HK-2 (cell line): ENCODE data around the gene MEPCE.
"Not testable (repeated sequence)": the region's sequence is repeated elsewhere in the genome, so short reads cannot be mapped to it uniquely, and the experiment has no call there.

Experiments used
- DNase-seq: peaks from one replicate; pipeline ENCODE4 v3.0.0-alpha.2; 2018; ENCODE audit not compliant: unreplicated experiment

MEPCE gene, protein sequence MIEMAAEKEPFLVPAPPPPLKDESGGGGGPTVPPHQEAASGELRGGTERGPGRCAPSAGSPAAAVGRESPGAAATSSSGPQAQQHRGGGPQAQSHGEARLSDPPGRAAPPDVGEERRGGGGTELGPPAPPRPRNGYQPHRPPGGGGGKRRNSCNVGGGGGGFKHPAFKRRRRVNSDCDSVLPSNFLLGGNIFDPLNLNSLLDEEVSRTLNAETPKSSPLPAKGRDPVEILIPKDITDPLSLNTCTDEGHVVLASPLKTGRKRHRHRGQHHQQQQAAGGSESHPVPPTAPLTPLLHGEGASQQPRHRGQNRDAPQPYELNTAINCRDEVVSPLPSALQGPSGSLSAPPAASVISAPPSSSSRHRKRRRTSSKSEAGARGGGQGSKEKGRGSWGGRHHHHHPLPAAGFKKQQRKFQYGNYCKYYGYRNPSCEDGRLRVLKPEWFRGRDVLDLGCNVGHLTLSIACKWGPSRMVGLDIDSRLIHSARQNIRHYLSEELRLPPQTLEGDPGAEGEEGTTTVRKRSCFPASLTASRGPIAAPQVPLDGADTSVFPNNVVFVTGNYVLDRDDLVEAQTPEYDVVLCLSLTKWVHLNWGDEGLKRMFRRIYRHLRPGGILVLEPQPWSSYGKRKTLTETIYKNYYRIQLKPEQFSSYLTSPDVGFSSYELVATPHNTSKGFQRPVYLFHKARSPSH

DNA sequence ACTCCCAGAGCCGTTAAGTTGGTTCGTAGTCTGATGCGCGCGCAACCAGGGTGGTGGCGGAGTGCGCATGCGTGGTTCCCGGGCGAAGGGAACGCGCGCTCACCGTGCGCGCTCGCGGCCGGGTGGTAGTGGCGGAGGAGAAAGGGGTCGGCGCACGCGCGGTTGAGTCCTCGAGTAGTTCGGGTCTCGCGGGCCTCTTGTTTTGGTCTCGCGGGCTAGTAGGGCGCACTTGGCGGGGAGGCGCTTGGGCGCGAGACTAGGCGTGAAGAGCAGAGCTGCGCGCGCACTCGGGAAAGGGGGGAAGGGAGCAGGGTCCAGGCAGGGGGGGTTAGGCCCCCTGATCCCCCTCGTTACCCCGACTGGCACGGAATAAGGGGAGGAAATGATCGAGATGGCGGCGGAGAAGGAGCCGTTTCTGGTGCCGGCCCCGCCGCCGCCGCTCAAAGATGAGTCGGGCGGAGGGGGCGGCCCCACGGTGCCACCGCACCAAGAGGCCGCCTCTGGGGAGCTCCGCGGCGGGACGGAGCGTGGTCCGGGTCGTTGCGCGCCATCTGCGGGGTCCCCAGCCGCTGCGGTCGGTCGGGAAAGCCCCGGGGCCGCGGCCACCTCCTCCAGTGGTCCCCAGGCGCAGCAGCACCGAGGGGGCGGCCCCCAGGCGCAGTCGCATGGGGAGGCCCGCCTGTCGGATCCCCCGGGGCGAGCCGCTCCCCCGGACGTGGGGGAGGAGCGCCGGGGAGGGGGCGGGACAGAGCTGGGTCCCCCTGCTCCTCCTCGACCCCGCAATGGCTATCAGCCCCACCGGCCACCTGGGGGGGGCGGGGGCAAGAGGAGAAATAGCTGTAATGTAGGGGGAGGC lies at the start of gene MEPCE:
TSS of gene MEPCE (plus strand) at position 195 of the 856 bp plus-strand sequence. CDS start at position 383, 188 bp downstream.
- DNase-seq: peak; percentile 95

DNA sequence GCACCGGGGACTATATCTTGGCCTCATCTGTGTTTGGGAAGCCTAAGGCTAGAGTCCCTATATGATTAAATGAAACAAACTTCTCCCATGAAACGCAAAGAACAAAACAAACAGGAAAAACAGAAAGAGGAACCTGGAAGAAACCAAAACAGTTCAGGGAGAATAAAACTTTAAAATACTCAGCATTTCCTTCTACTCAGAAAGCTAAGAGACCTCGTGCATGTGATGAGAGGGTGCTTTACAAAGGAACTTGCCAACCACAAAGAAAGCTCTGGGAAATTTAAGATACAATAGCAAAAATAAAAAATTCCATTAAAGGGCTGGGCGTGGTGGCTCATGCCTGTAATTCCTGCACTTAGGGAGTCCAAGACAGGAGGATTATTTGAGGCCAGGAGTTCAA lies 49.4 kb upstream of the MEPCE start:
- DNase-seq: no peak

DNA sequence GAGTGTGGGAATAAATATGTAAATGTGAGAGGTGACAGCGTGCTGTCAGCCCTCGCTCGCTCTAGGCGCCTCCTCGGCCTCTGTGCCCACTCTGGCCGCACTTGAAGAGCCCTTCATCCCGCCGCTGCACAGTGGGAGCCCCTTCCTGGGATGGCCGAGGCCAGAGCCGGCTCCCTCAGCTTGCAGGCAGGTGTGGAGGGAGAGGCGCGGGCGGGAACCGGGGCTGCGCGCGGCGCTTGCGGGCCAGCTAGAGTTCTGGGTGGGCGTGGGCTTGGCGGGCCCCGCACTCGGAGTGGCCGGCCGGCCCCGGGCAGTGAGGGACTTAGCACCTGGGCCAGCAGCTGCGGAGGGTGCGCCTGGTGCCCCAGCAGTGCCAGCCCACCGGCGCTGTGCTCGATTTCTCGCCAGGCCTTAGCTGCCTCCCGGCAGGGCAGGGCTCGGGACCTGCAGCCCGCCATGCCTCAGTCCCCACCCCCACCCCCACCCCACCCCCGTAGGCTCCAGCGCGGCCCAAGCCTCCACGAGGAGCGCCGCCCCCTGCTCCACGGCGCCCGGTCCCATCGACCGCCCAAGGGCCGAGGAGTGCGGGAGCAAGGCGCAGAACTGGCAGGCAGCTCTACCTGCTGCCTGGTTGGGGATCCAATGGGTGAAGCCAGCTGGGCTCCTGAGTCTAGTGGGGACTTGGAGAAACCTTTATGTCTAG lies 47.9 kb upstream of the MEPCE start:
- not testable (repeated sequence) for DNase-seq

DNA sequence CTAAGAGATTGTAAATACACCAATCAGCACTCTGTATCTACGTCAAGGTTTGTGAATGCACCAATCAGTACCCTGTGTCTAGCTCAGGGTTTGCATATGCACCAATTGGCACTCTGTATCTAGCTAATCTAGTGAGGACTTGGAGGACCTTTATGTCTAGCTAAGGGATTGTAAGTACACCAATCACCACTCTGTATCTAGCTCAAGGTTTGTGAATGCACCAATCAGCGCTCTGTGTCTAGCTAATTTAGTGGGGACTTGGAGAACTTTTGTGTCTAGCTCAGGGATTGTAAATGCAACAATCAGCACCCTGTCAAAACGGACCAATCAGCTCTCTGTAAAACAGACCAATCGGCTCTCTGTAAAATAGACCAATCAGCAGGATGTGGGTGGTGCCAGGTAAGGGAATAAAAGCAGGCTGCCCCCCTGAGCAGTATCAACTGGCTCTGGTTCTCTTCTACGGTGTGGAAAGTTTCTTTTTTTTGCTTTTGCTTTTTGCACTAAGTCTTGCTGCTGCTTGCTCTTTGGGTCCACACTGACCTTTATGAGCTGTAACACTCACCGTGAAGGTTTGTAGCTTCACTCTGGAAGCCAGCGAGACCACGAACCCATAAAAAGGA lies 47.3 kb upstream of the MEPCE start:
- not testable (repeated sequence) for DNase-seq

DNA sequence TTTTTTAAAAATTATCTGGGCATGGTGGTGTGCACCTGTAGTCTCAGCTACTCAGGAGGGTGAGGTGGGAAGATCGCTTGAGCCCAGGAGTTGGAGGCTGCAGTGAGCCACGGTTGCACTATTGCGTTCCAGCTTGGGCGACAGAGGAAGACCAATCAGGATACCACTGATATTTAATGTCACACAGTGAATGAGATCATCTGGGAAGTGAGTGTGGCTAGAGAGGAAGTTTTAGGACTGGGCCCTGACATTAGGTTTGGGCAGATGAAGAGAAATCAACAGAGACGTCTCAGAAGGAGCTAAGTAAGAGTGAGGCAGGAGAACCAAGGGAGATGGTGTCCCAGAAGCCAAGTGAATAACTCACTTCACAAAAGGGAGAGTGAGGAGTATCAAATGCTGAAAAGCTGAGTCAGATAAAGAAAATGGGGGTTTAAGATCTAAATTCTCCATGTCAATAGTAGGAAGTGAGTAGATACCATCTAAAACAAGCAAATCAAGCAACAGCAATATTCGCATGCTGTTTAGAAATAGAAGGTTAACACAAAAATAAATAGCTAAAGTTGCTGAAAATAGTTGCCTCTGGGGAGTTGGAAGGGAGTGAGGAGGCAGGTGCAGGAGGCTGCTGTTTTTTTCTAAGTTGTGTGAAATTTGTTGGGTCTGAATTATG lies 44.9 kb upstream of the MEPCE start:
- no peak for DNase-seq

DNA sequence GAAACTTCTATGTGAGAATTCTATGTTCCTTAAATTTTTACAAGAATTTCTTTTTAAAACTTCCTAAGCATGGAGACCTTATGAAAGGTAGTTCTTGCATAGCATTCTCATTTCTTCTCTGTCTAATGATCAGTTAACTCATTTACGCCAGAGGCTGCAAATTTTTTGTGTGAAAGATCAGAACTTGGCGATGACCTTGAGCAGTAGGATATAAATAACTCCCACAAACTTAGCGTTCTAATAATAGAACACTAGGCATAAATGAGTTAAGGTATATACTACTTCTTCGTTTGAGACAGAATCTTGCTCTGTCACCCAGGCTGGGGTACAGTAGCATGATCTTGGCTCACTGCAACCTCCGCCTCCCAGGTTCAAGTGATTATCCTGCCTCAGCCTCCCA lies 42.7 kb upstream of the MEPCE start:
- no peak for DNase-seq

DNA sequence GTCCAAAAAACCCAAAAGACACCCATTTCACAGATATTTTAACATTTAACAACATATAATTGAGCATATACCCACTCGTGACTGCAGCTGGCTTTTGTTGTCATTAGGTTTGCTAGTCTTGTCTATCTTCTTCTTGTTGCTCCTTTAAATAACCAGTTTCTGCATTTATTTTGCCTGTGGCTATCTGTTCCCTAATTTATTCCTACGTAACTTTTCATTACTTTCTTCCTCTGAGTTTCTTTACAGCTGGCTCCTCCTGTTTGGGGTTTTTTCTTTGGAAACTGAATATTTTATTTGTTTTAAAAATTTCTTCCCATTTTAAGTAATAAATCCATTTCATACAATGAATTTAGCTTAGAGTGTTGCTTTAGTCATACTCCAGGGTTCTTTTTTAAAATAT lies 41.9 kb upstream of the MEPCE start:
- DNase-seq: no peak

DNA sequence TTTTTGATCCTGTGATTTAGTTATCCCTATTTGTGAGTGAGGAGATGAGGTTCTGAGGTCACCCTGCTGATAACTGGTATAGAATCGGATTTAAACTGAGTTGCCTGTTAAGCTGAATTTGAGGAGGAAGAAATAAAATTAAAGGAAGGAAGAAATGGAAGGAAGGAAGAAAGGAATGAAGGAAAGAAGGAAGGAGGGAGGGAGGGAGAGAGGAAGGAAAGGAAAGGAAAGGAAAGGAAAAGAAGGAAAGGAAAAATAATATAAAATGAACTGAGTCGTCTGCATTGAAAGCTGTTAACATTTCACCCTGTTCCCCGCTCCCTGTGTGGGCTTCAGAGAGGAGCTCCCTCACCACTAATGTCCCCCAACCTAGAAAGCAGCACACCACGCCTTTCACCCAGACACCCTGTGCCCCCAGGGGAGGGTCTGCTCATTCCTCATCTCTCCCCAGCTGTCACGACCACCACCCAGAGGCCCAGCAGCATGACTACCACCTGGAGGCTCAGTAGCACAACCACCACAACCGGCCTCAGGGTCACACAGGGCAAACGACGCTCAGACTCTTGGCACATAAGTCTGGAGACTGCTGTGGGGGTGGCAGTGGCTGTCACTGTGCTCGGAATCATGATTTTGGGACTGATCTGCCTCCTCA lies 40.1 kb upstream of the MEPCE start:
- DNase-seq: no peak

DNA sequence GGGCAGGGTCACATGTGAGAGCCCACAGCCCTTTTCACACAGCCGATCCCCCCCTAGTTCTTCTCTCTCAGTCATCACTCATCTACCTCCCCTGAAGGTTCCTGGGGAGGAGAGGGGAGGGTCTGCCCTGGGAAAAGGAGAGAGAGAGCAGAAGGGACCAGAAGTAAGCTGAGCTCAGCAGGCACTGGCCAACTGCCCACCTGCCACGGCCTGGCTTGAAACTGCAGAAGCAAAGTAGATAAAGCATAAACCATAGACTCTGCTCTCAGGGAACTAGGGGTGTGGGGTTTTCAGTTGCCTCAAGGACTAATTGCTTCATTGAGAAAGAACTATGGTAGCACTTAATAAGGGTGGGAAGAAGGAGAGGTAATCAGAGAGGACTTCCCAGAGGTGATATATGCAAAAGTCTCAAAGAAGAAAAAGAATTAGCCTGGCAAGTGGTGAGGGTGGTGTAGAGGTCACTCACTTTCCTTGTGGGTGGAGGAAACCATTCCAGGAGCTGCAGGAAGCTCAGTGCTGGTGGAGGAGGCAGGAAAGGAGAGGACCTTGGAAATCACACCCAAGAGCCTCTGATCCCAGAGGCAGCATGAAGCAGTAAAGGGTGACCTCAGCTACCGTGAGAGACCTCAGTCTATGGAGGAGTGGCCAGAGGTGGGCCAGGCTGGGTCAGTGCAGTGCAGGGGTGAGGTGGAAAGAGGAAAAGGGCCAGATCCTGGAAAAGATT lies 39.2 kb upstream of the MEPCE start:
- no peak for DNase-seq

DNA sequence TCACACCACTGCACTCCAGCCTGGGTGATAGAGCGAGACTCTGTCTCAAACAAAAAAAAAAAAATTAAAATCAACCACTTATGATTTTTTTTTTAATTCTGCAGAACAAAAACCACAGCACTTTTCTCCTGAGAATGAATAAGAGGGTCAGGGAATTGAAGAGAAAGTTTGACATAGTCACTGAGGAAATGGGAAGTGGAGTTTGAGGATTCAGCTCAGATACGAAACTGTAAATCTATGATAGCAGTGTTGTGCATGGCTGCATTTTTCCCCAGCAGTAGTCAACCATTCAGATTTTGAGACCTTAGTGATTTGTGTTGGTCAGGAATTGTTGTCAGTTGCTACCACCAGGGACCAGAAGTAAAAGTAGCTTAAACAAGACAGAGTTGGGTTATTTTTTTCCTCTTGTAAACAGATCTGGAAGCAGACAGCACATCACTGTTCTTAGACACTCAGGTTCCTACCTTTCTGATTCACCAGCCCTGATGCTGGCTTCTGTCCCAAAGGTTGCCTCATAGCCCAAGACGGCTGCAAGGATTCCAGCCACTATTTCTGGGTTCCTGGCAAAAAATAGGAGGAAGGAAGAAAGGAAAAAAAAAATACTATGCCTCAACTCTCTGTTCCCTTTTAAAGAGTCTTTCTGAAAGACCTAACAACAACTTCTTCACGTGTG lies 36.3 kb upstream of the MEPCE start:
- no peak for DNase-seq

DNA sequence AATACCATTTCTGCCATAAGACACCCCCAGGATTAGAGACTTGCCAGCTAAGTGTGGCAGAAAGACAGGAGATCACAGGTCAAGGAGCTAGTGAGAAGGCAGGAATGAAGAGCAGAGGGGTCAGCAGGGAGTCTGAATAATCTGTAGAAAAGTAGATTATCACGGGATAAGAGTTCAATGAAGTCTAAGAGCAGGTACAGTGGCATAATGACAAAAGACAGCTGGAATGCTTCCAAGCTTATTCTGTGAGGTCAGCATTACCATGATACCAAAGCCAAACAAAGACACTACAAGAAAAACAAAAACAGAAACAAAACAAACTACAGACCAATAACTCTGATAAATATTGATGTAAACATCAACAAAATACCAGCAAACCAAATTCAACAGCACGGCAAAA lies 35.6 kb upstream of the MEPCE start:
- no peak for DNase-seq

DNA sequence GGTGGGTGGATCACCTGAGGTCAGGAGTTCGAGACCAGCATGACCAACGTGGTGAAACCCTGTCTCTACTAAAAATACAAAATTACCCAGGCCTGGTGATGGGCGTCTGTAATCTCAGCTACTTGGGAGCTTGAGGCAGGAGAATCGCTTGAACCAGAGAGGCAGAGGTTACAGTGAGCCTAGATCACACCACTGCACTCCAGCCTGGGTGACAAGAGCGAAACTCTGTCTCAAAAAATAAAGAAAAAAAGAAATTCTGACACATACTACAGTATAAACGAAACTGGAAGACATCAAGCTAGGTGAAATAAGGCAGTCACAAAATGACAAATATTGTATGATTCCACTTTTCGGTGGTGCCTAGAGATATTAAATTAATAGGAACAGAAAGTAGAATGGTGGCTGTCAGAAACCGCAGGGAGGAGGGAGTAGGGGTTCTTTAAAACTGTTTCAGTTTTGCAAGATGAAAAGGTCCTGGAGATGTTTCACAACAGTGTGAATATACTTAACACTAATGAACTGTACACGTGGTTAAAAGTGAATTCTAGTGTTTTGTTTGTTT lies 33.1 kb upstream of the MEPCE start:
- DNase-seq: no peak

DNA sequence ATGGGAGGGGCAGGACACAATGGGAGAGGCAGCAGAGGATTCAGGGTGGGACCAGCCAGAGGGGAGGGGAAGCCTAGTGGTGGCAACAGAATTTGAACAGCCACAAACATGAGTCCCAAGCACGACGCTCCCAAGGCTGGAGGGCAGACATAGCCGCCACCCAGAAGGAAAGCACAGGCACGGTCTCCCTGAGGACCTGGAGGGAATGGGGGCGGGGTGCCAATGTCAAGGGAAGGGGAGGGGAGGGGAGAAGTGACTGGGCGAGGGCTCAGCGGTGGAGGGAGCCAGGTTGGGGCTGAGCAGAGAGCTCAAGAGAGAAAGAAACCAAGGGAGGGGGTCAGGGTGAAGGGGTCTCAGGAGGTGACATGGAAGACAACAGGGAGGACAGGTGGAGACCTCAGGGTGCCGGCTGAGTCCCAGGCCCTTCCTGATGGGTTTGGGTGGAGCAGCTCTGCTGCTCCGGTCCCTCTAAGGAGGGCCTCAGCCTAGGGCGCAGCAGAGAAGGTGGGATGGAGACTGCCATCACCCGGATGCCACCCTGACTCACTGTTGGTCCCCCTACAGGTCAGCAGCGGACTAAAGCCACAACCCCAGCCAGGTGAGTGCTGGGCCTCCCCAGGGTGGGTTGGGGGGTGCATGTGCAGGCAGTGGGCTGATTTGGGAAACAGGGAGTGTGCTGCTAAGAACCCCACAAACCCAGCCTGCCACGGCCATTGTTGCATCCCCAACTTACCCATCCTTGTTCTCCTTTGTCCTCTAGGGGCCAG lies 32.1 kb upstream of the MEPCE start:
- DNase-seq: no peak

DNA sequence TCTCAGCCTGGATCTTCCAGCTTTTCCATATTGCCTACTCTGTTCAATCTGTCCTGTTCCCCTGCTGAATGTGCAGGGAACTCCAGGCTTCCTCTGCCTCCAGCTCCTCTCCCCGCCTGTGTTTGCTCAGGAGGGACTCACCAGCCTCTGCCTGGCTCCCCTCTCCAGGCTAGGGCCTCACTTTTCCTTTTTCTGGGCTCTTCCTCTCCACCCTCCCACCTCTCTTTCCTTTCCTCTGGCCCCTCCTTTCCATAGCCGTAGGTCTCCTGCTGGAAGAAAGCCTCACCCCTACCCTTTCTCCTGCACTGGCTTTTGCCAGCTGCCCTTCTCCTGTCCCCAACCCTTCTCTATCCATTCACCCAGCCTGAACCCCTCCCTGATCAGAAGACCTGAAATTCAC lies 31.4 kb upstream of the MEPCE start:
- DNase-seq: no peak

DNA sequence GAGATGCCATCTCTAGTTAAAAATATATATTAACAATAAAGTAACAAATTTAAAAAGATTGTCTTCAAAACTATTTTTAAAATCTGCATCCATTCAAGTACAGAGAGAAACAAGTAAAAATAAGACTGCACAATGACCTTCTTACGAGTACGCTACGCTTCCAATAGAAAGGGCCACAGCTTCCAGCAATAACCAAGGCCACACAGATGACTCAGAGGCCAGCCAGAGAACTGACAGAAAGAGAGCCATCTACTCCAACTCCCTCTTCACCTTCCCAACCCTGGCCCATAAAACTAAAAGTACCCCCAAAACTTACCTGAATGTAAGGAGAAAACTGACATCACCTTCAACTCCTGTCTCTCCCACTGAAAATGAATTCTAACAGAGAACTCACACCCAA lies 29.6 kb upstream of the MEPCE start:
- DNase-seq: no peak

DNA sequence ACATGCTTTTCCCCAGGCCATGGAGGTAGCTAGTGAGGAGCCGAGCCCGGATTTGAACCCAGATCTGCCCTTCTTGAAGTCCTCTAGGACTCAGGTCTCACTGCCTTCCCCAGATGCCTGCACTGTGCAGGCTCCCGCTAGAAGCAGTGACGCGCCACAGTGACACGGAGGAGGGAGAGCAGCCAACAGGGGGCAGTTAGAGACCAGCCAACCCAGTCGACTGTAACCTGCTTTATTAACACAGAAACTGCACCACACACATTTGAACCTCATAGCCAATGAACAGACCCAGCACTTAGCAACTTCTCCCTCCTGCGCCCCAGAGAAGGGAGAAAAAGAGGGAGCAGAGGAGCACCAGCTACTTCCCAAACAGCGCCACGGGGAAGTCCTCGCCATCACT lies 29.0 kb upstream of the MEPCE start:
- no peak for DNase-seq

DNA sequence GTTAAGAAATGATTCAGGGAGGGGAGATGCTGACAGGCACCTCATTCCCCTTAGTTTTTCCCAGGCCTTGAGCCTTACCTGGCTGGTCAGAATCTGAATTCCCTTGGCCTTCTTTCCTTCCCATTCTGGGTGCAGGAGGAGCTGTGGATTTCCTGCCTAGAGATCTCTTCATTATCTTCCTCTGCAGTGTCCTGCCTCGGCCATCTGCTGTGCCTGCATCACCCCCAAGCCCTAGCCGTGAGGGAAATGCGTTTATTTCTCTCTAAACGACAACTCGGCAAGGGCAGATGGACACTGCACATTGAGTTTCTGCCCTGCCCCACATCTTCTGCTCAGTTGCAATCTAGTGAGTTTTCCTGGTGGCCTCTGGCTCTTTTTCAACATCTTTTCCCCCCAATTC lies 27.8 kb upstream of the MEPCE start:
- DNase-seq: no peak

DNA sequence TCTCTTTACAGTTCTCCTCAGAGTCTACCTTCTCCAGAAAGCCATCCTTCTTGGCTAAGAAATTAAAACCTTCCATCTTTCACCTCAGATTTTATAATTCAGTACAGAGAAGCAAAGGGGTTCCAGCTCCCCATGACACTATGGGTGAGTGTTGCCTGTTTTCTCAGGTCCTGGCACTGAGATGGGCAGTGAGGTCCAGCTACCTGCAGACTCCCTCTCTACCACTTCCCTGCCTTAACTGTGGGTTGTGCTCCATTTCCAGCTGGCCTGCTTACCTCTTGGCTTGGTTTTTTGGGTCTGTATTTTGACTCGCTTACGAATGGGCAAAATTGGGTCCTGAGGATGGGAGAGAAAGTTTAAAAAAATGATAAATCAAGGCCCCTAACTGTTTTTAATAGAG lies 27.4 kb upstream of the MEPCE start:
- DNase-seq: no peak
